ENCODE data around the gene RAB27A.
"Not testable (repeated sequence)": the region's sequence is repeated elsewhere in the genome, so short reads cannot be mapped to it uniquely, and the experiment has no call there.

The RAB27A gene

DNA sequence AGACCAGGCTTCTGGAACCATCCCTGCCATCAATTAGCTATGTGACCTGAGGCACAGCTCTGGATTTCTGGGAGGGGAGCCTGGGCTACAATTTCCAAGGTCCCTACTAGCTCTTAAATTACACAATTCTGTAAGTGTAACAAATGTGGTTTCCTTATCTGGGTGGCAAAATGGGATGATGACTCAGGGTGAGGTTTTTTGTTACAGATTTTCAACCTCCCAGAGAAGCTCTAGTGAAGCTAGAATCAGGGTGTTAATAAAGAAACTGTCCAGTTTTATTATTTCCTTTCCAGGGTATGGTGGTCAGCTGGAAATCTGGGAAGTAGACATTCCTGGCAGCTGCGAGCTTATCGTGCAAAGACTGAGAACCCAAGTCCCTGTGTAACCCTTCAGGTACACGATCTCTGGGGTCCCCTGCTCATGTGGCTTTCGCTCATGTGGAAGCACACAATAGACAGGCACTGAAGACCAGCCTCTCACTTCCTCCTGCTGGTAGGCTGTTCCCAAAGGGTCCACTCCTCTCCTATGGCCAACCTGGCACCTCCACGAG lies 7.3 kb downstream of the RAB27A start:
- in situ Hi-C loops (cut with MboI; ENCODE audit: low sequenced_read_pairs): no loop called here

DNA sequence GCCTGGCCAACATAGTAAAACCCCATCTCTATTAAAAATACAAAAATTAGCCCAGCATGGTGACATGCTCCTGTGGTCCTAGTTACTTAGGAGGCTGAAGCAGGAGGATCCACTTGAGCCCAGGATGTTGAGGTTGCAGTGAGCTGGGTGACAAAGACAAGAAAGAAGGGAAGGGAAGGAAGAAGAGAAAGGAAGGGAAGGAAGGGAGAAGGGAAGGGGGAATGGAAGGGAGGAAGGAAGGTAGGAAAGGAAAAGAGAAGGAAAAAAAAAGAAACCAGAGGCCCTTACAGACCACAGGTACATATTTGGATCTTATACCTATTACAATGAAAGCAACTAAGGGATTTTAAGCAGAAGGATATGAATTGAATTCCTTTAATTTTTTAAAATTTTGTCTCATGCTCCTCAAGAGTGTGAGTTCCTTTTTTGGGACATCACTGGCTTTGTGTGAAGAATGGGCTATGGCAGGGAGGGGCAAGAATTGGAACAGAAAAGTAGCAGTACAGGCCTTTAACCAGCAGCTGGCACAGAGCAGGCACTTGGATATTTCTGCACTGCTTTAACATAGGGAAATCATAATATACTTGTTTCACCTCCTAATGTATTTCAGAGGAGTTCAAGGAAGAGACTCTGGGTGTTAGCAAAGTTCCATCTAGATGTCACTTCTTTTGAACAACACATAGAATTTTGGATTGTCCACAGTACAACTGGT lies 7.9 kb downstream of the RAB27A start:
- in situ Hi-C loops (cut with MboI; ENCODE audit: low sequenced_read_pairs): no loop called here

DNA sequence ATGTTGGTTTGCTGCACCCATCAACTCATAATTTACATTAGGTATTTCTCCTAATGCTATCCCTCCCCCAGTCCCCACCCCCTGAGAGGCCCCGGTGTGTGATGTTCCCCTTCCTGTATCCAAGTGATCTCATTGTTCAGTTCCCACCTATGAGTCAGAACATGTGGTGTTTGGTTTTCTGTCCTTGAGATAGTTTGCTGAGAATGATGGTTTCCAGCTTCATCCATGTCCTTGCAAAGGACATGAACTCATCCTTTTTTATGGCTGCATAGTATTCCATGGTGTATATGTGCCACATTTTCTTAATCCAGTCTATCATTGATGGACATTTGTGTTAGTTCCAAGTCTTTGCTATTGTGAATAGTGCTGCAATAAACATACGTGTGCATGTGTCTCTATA lies 9.0 kb downstream of the RAB27A start:
- in situ Hi-C loops (cut with MboI; ENCODE audit: low sequenced_read_pairs): not testable (repeated sequence)

DNA sequence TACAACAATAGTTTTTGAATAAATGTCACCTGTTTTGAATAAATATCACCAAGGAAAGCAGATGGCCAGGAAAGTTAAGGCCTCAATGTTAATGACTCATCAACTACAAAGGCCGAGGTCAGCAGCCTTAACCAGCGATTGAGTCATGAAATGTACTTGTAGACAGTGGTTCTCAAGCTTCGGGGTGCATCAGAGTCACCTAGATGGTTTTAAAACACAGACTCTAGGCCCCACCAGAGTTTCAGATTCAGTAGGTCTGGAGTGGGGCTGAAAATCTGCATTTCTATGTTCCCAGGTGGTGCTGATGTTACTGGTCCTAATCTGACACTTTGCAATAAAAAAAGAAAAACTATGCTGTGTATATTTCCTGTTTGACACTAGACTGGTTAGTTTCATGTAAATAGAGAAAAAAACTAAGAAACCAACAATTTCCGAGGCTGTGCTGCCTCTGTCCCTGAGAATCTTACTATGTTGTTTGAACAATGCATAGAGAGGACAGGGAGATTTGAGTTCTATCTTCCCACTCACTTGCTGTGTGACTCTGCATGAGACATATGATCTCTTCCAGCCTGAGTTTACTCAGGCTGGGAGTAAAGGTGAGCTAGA lies 9.8 kb downstream of the RAB27A start:
- in situ Hi-C loops (cut with MboI; ENCODE audit: low sequenced_read_pairs): no loop called here

DNA sequence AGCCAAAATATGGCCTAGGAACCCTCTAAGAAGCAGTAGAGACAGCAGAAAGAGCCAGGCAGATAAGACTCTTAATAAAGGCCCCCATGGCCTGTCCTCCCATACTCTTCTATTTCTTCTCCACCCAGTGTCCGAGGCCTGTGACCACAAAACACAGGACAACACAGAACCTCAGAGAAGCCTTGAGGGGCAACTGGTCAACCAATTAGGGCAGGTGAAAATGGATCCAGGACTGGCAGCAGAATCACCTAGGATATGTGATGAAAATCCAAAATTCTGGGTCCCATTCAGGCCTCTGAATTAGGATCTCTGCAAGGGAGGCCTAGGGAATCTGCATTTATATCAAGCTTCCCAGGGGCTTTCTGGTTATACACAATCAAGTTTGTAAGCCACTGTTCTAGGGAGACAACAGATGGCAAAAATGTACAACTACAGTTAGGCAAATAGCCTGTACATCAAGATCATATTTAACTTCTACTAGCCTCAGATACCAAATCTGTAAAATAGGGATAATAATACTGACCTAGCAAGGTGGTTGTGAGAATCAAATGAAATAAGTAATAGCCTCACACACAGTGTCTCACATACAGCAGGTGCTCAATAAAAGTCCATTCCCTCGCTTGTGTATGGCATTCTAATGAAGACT lies 10.4 kb downstream of the RAB27A start:
- in situ Hi-C loops (cut with MboI; ENCODE audit: low sequenced_read_pairs): no loop called here

DNA sequence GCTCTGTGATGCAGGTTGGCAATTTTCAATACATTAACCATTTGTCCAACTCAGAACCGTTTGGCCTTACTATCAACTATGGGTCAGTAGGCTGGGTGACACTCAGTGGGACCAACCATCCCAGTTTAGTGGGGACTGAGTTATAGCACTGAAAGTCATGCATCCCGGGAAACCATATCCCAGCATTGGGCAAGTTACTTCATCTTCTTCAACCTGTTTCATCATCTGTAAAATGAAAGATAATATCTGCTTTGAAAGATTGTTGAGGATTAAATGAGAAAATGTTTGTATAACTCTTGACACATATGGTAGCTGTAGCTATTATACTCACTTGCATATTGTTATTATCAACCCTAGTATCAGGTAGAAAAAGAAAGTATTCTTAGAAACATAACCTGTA lies 11.9 kb downstream of the RAB27A start:
- in situ Hi-C loops (cut with MboI; ENCODE audit: low sequenced_read_pairs): no loop called here

DNA sequence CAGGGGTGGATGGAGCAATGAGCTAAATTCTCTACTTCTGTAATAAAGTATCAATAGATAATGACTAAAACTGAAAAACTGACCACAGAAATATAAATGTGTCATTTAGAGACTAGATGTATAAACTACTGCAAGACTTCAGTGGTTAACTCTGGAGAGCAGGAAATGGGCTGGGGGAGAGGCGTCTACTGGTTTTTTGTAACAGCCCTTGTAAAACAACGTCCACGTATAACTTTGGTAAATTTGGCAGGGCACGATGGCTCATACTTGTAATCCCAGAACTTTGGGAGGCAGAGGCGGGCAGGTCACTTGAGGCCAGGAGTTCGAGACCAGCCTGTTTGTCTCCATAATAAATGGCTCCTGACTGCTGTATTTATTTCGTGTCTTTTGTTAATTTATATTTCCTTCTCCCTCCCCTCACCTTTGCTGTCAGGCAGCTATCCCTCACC lies 12.5 kb downstream of the RAB27A start:
- in situ Hi-C loops (cut with MboI; ENCODE audit: low sequenced_read_pairs): no loop called here

DNA sequence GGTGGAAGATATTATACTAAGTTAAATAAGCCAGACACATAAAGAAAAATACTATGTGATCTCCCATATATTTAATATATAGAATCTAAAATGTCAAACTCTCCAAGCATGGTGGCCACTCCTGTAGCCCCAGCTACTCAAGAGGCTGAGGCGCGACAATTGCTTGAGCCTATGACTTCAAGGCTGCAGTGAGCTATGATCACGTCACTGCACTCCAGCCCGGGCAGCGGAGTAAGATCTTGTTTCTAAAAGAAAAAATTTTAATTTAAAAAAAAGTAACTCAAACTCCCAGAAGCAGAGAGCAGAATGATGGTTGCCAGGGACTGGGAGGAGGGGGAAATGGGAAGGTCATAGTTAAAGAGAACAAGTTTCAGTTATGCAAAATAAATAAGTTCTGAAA lies 13.3 kb downstream of the RAB27A start:
- in situ Hi-C loops (cut with MboI; ENCODE audit: low sequenced_read_pairs): no loop called here

DNA sequence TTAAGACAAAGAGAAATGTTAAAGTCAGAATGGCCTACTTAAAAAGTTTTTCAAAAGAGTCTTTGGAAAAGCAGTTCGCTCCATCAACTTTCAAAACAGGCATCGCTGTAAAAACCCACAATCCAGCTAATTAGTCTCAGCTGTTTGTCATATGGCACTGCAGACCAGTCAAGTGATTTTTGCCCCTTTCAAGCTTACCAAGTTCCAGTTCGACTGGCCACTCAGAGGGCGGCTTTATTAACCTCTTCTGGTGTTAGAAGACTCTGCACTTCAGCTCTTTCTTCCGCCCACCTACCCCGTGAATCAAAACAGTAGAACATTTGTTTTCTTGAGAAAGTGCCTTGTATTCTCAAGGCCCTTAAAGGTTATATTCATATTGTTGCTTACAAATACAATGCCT lies 19.3 kb downstream of the RAB27A start:
- in situ Hi-C loops (cut with MboI; ENCODE audit: low sequenced_read_pairs): no loop called here

DNA sequence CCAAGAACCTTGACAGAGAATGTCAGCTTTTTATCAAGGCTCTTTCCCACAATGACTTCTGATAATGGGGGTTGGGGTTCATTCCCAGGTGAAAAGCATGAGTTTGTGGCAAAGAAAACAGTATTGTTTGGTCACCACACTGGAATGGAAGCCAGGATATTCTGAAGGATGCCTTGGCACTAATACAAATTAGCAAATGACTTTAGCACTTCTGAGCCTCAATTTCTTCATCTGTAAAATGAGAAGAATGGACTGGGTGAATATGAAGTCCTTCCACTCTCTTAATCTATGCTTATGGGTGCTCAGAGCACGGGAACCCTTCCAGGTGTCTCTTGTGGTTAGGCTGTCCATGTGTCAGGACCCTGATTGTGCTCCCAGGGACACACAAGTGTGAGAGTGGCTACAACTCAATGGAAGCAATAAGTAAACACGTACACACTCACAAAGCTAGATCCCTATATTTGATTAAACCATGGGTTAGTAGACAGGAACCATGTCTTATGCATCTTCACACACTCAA lies 21.4 kb downstream of the RAB27A start:
- in situ Hi-C loops (cut with MboI; ENCODE audit: low sequenced_read_pairs): no loop called here

DNA sequence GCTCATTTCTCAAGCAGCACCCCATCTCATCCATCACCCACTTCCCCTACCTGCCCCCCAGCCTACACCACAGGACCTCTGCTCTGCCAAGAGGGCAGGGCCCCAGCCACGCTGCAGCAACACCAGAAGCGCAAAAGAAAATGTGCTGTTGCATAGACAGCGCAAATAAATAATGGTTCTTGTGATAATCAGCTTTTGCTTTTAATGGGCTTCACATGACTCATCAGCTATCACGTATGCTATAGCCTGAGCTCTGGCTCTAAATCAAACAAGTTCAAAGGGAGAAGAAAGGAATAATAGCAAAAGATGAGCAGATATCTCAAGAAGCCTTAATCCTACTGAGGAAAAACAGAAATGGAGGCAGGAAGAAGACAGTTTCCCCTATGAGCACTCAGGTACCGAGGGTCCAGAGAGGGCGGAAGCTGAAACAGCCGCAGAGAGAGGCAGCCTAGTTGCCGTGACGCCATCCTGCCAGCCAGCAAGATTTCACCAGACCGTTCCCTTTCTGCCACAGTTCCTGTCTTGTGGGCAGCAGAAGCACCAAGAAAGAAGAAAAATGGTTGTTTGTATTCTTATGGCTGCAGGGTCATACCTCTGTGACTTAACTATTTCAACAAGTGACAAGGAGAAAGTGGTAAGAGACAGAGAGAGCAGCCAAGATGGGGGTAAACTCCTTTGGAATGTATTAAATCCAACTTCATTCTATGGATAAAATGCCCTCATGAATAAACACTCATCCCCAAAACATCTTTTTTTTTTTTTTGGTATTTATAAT lies 22.0 kb downstream of the RAB27A start:
- in situ Hi-C loops (cut with MboI; ENCODE audit: low sequenced_read_pairs): no loop called here

DNA sequence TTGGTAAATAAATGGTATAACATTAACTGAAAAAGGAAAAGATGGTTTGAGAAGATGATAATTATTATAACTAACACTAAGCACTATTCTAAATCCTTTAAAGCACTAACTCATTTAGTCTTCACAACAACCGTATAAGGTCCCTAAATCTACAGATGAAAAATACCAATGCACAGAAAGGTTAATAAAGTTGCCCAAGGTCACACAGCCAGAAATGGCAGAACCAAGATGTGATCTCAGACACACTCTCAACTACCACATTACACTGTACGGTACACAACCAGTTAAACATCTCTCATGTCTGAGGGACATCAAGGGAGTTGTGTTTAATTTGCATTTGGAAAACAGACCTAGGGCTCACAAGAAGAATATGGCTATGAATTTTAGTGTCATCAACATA lies 23.1 kb downstream of the RAB27A start:
- in situ Hi-C loops (cut with MboI; ENCODE audit: low sequenced_read_pairs): no loop called here

DNA sequence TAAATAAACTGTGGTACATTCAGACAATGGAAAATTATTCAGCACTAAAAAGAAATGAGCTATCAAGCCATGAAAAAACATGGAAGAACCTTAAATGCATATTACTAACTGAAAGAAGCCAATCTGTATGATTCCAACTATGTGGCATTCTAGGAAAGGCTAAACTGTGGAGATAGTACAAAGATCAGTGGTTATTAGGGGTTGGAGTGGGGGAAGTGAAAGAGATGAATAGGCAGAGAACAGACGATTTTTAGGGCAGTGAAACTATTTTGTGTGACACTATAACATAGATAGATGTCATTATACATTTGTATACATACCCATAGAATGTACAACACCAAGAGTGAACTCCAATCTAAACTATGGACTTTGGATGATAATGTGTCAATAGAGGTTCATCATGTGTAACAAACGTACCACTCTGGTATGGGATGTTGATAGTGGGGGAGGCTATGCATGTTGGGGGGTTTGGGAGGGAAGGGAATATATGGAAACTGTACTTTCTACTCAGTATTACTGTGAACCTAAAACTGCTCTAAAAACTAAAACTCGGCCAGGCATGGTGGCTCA lies 29.0 kb downstream of the RAB27A start:
- in situ Hi-C loops (cut with MboI; ENCODE audit: low sequenced_read_pairs): no loop called here

DNA sequence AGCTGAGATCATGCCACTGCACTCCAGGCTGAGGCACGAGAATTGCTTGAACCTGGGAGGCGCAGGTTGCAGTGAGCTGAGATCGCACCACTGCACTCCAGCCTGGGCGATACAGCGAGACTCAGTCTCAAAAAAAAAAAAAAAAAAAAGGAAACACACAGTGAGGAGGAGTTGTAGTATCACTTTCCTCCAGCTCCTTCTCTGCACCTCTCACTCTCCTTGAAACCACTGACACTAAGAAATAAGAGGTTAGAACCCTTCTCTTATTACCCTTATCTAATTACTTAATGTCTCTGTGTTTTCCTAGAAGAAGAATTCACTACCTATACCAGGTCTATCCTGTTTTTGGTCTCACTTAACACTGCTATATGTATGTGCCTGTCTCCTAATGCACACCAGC lies 31.7 kb downstream of the RAB27A start:
- in situ Hi-C loops (cut with MboI; ENCODE audit: low sequenced_read_pairs): no loop called here

DNA sequence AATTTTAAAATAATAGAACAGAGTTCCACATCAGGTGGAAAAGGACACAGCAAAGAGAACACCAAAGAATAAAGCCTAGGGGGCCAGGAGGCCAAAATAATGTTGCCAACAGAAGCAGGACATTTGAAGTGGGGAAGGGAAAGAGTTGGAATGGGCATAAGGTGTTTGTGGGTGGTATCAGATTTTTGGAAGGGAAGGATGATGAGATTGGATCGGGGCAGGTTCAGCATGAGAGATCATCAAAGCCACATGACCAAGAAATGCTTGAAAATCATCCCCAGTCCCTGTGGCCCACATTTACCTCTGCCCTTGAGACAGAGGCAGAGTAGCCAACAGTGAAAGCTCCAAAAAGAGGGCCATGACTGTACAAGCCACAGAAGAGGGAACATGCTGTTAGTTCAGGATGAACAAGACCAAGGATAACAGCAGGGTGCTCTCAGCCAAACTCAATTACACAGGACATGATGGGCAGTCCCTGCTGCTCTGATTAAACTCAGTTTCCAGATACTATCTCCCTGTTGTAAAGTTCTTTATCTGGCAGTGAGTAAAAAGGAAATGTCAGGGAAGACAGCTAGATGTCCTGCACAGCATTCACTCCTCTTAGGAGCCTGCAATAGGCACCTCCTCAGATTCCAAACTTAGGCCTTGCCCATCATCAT lies 32.5 kb downstream of the RAB27A start:
- in situ Hi-C loops (cut with MboI; ENCODE audit: low sequenced_read_pairs): no loop called here

DNA sequence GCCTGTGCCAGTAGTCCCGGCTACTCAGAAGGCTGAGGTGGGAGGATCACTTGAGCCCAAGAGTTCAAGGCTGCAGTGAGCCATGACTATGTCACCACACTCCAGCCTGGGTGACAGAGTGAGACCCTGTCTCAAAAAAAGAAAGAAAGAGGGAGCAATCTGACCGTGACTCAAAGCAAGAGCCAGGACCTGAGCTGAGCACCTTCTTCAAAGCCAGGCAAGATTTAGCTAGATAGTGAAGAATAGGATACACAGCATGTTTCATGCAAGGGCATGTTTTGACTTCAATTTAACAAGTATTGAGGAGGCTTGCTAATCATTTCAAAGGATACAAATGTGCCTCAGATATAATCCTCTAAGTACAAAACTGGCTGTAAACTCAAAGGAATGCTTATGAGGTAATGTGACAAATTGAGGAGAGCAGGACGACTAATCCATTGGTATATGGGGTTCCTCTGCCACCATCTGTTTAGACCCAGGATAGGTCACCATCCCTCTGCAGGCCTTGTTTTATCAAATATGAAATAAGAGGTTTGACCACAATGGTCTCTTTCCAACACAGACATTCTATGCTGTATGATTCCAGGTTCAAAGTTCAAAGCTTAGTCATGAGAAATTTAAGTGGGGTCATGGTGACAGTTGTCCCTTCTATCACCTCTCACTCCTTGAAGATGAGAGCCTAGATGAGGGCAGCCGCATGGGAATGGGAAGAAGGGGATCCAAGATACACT lies 33.2 kb downstream of the RAB27A start:
- in situ Hi-C loops (cut with MboI; ENCODE audit: low sequenced_read_pairs): no loop called here

DNA sequence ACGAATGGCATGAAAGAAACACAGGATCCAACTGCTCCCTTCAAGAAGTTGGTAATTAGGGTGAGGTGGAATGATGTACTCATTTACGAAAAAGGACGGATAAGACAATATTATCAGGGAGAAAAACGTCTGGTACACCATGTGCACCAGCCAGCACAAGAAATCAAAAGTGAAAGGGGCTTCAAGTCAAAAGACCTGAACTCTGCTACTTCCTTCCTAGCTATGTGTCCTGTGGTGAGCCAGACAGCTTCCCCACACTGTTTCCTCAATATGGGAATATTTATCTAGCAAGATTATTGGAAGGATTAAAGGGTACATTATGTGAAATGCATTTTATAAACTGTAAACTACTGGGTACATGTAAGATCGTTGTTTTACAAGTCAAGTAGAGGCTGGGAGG lies 33.9 kb downstream of the RAB27A start:
- in situ Hi-C loops (cut with MboI; ENCODE audit: low sequenced_read_pairs): no loop called here

DNA sequence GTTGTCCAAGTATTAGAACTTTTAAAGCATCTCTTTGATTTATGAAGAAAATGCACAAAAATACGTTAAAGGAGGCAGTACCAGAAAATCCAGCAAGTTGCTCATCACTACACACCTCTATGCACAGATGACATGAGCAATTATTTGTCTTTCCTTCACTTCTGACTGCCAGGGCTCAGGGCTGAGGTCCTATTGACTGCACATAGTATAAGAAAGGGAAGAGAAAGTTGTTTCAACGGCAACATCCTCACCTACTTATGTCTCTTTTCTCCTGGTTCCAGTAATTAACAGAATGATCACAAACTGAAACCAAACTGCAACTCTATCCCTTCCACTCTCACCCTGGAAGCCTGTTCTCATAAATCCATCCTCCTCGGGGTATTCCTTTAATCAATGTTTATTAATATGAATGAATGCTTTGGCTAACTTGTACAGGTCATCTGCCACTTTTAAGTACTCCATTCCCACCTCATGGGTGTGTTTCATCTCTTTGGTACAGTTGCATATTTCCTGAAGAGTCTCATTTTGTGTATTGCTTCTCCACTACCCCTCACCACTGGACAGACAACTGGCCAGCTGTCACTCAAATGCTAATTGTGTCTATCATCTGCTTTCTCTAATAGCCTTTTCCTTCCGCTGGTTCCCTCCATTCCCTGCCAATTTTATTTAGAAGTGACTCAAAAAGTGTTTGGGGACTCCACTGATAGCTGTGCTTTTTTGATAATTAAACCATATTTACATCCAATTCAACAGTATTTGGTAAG lies 34.5 kb downstream of the RAB27A start:
- in situ Hi-C loops (cut with MboI; ENCODE audit: low sequenced_read_pairs): no loop called here

DNA sequence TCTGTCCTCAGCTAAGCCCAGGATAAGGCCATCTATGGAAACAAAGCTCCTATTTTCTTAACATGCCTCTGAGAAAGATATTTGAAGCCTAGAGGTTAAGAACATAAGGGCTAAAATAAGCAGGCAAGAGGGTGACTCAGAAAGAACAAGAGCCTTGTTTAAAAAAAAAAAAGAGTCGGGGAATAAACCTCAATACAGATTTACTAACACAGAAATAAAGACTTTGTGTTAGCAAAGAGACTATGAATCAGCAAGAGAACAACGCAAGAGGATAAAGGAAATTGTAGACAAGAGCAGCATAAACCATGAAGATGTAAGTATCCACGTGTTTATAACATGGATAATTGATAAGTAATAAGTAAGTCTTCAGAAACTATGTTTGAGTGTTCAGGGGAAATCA lies 36.0 kb downstream of the RAB27A start:
- in situ Hi-C loops (cut with MboI; ENCODE audit: low sequenced_read_pairs): no loop called here

Measured in HL-60/S4 (cell line).